GM12878 (cell line): ENCODE measurements around the gene GDI2. TPM values are rescaled to one million over a fixed set of nuclear protein-coding genes. Genes with fewer than 3 reads are reported as not detected.

Source experiments
- ATAC-seq: fragments of 200-7000 bp; cut with Tn5 transposase; 3 replicates; pipeline ENCODE4 v1.9.1; 2020; ENCODE audit warnings: mild to moderate bottlenecking, moderate library complexity
- BruUV-seq: library from RNA; stranded (reverse); fragments of 400-500 nt; replicated peaks from 2 replicates; lab custom pipeline; 2021; lab: Mats Ljungman, UMichigan
- CTCF ChIA-PET: fragments of 300-600 bp; sonication (Branson Sonifier 250); formaldehyde crosslinking; extraction: SDS; loops from one replicate; lab custom pipeline; 2021; ENCODE audit warnings: inconsistent platforms; lab: Yijun Ruan, JAX
- POLR2A ChIA-PET: fragments of 350-600 bp; formaldehyde crosslinking; extraction: SDS; loops from one replicate; lab custom pipeline; 2021; ENCODE audit warnings: inconsistent platforms; lab: Charles Lee
- RAD21 ChIA-PET: fragments of 300-600 bp; sonication (Branson Sonifier 250); formaldehyde crosslinking; loops from one replicate; lab custom pipeline; 2023; ENCODE audit warnings: antibody characterized with exemption; ENCODE audit not compliant: unreplicated experiment; lab: Charles Lee
- SMC1A ChIA-PET: fragments of 300-600 bp; sonication (Branson Sonifier 250); formaldehyde crosslinking; loops from one replicate; lab custom pipeline; 2023; ENCODE audit not compliant: unreplicated experiment, uncharacterized antibody; lab: Charles Lee
- DNase-seq: peaks from one replicate; pipeline ENCODE4 v3.0.0-alpha.2; 2011; ENCODE audit warnings: low read depth, low spot score
- FAIRE-seq: peaks from 3 replicates; lab custom pipeline; 2011; peaks lifted over from hg19 to GRCh38; lab: Jason Lieb, UNC
- H2AFZ ChIP-seq: 2 replicates; pipeline ENCODE4 v1.6.0; 2011; ENCODE audit warnings: low read depth, low read length, control low read depth; ENCODE audit not compliant: control insufficient read depth
- H3K27ac ChIP-seq: 2 replicates; pipeline ENCODE4 v1.5.1; 2011; ENCODE audit warnings: control low read depth; ENCODE audit not compliant: control insufficient read depth, insufficient read depth
- H3K27me3 ChIP-seq, 2 experiments: replicated peaks in 1 of 2; 2 replicates each; pipeline versions ENCODE4 v1.6.0 to v1.6.1; 2011; ENCODE audit warnings: low read length in 1 of 2; ENCODE audit not compliant: control insufficient read depth in 2 of 2, insufficient read depth in 2 of 2
- H3K36me3 ChIP-seq, 2 experiments: 2 replicates each; pipeline ENCODE4 v1.5.1; 2011; ENCODE audit warnings: low read length in 1 of 2; ENCODE audit not compliant: control insufficient read depth in 2 of 2, insufficient read depth in 2 of 2
- H3K4me1 ChIP-seq: 2 replicates; pipeline ENCODE4 v1.6.1; 2011; ENCODE audit warnings: mild to moderate bottlenecking, low read length, moderate library complexity, mixed read lengths; ENCODE audit not compliant: control insufficient read depth, insufficient read depth
- H3K4me2 ChIP-seq: 2 replicates; pipeline ENCODE4 v1.6.0; 2011; ENCODE audit warnings: control low read depth; ENCODE audit not compliant: control insufficient read depth, insufficient read depth
- H3K4me3 ChIP-seq: fragments of 200-600 bp; sonication (generic); 2 replicates; pipeline ENCODE4 v1.5.1; 2016
- H3K79me2 ChIP-seq: 2 replicates; pipeline ENCODE4 v1.6.0; 2011; ENCODE audit warnings: low read length; ENCODE audit not compliant: control insufficient read depth, insufficient read depth
- H3K9ac ChIP-seq: 2 replicates; pipeline ENCODE4 v1.8.0; 2011; ENCODE audit warnings: low read length, control low read depth, mixed read lengths; ENCODE audit not compliant: control insufficient read depth, insufficient read depth
- H3K9me3 ChIP-seq: replicated peaks from 3 replicates; pipeline ENCODE4 v1.5.1; 2011; ENCODE audit warnings: mild to moderate bottlenecking, low read length; ENCODE audit not compliant: control insufficient read depth, insufficient read depth
- H4K20me1 ChIP-seq: 2 replicates; pipeline ENCODE4 v1.6.0; 2011; ENCODE audit not compliant: control insufficient read depth, insufficient read depth
- BMI1 ChIP-seq: fragments of 450-650 bp; IDR thresholded peaks from 2 replicates; pipeline ENCODE4 v1.6.1; 2016; ENCODE audit warnings: mild to moderate bottlenecking, moderate library complexity, borderline replicate concordance
- NR2C1 ChIP-seq: fragments of 450-650 bp; IDR thresholded peaks from 2 replicates; pipeline ENCODE4 v1.6.1; 2017; ENCODE audit warnings: antibody characterized with exemption, mild to moderate bottlenecking, moderate library complexity
- RELA ChIP-seq: fragments of 450-650 bp; IDR thresholded peaks from 2 replicates; pipeline ENCODE4 v1.8.0; 2014; ENCODE audit warnings: borderline replicate concordance; ENCODE audit not compliant: partially characterized antibody
- REST ChIP-seq: IDR thresholded peaks from 2 replicates; pipeline ENCODE4 v1.6.1; 2012; ENCODE audit warnings: mild to moderate bottlenecking, low read depth, low read length
- SIX5 ChIP-seq: IDR thresholded peaks from 2 replicates; pipeline ENCODE4 v1.6.1; 2011; ENCODE audit warnings: mild to moderate bottlenecking, low read depth, low read length, moderate library complexity; ENCODE audit not compliant: severe bottlenecking
- ZNF217 ChIP-seq: fragments of 450-650 bp; IDR thresholded peaks from 2 replicates; pipeline ENCODE4 v1.6.1; 2017; ENCODE audit warnings: antibody characterized with exemption, mild to moderate bottlenecking
- WGBS: methylation state at CpG from one replicate; pipeline ENCODE4 v1.1.6; 2016; ENCODE audit warnings: low lambda C conversion rate; ENCODE audit not compliant: insufficient replicate concordance, insufficient coverage; ENCODE audit errors: missing lambda C conversion rate; 5-methylcytosine and 5-hydroxymethylcytosine counted together
- in situ Hi-C: fragments of 300-500 bp; cut with MboI; formaldehyde crosslinking; loops from 9 replicates; pipeline ENCODE4 v1.14.3; 2018; ENCODE audit warnings: mixed read lengths
- intact Hi-C: fragments of 100-400 bp; cut with micrococcal nuclease; formaldehyde crosslinking; loops from one replicate; pipeline ENCODE4 v1.14.2; 2022; ENCODE audit not compliant: unreplicated experiment
- polyA plus RNA-seq, 11 experiments: library from polyadenylated mRNA; depleted of rRNA in 4 of 11; unstranded in 6 of 11; stranded (reverse) in 5 of 11; fragments of >200 nt; fragmentation: Nextera tagmentation in 4 of 11; fragmentation: Illumina TruSeq in 1 of 11; extraction: Ambion mirVana in 4 of 11; extraction: Trizol in 1 of 11; gene quantifications; 1 replicate in 1 of 11; 2 replicates in 10 of 11; pipeline versions ENCODE4 v1.2.1 to v1.2.3, GENCODE V29; 2011 to 2016; ENCODE audit warnings: inconsistent platforms in 2 of 11, missing spikeins in 2 of 11, low read depth in 1 of 11
- total RNA-seq, 4 experiments: library from RNA; depleted of rRNA in 3 of 4; stranded (reverse); fragments of >200 nt in 3 of 4; fragmentation: Illumina TruSeq in 1 of 4; extraction: Trizol in 1 of 4; gene quantifications; 2 replicates each; pipeline versions ENCODE4 v1.2.1 to v1.2.3, GENCODE V29; 2013 to 2021
- TF ChIP-seq, protein P1 (sequence below): IDR thresholded peaks from 2 replicates; pipeline ENCODE4 v1.6.1; 2011; ENCODE audit warnings: mild to moderate bottlenecking, low read depth, low read length, moderate library complexity; ENCODE audit not compliant: insufficient replicate concordance

GDI2 gene
- total and polyA plus RNA-seq, 10 of the 15 experiments (the other 5 are each of a cell fraction or from before 2014, with no cell fraction given): 261 to 395 (median 276) TPM

GRCh38 chr10:5789626-5790025, 23.6 kb downstream of the GDI2 start:
- in situ Hi-C loops: no loop called here
- RAD21 ChIA-PET: interaction anchor here (1.4 kb wide), 1 partner anchor 21 kb away, joined by 3 read pairs; no protein-coding TSS in a partner anchor
- intact Hi-C loops: no loop called here

More at GRCh38 chr10:5789626-5790025, 23.6 kb downstream of the GDI2 start:
- H3K27ac ChIP-seq: no peak overlapping the region
- H3K4me3 ChIP-seq: no peak overlapping the region
- peaks cover 3 to 51% of the 10 kb centered on the region in 2 experiments for H3K36me3 ChIP-seq
- no peak for DNase-seq
- H3K9ac ChIP-seq: no peak overlapping the region
- FAIRE-seq: no peak
- CTCF ChIA-PET: no interaction called here
- TF ChIP-seq RELA (no peak), ZNF217 (no peak), REST (no peak), BMI1 (no peak), SIX5 (no peak), NR2C1 (no peak)
- TF ChIP-seq, protein P1, sequence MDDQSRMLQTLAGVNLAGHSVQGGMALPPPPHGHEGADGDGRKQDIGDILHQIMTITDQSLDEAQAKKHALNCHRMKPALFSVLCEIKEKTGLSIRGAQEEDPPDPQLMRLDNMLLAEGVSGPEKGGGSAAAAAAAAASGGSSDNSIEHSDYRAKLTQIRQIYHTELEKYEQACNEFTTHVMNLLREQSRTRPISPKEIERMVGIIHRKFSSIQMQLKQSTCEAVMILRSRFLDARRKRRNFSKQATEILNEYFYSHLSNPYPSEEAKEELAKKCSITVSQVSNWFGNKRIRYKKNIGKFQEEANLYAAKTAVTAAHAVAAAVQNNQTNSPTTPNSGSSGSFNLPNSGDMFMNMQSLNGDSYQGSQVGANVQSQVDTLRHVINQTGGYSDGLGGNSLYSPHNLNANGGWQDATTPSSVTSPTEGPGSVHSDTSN: no peak
- no peak overlapping the region for H3K4me2 ChIP-seq
- no peak for ATAC-seq
- no peaks in the 10 kb centered on the region for H4K20me1 ChIP-seq
- 96% methylated on average over 2 of the region's 2 CpGs for WGBS
- H2AFZ ChIP-seq: no peak overlapping the region
- no TSS peak for BruUV-seq
- H3K9me3 ChIP-seq: no peaks in the 10 kb centered on the region; the same call in 2 of the 3 replicates
- SMC1A ChIA-PET: interaction anchor here (0.9 kb wide), 1 partner anchor 539 kb away, joined by 3 read pairs; no protein-coding TSS in a partner anchor
- H3K4me1 ChIP-seq: no peaks in the 10 kb centered on the region
- H3K27me3 ChIP-seq: no peaks in the 10 kb centered on the region
- peaks cover 4% of the 10 kb centered on the region for H3K79me2 ChIP-seq
- POLR2A ChIA-PET: interaction anchor here (0.6 kb wide), 1 partner anchor 10 kb away, joined by 4 read pairs; no protein-coding TSS in a partner anchor
